Neural cell (in vitro differentiated cells): ENCODE measurements around the gene RBM34.

Experiments
- CTCF ChIP-seq: fragments of 450-650 bp; IDR thresholded peaks from 2 replicates; pipeline ENCODE4 v1.5.1; 2014; ENCODE audit warnings: antibody characterized with exemption, mild to moderate bottlenecking, moderate library complexity; ENCODE audit not compliant: poor library complexity, severe bottlenecking
- EP300 ChIP-seq: fragments of 450-650 bp; conservative IDR thresholded peaks from 2 replicates; pipeline ENCODE4 v1.6.1; 2014; ENCODE audit warnings: antibody characterized with exemption, mild to moderate bottlenecking, moderate library complexity; ENCODE audit not compliant: poor library complexity, severe bottlenecking
- EZH2 ChIP-seq: fragments of 200-600, 300-800 bp; shearing (Covaris generic), sonication (generic); IDR thresholded peaks from 2 replicates; pipeline ENCODE4 v1.6.1; 2014; ENCODE audit warnings: antibody characterized with exemption, low read length, borderline replicate concordance, mild to moderate bottlenecking; ENCODE audit not compliant: insufficient read depth, poor library complexity, severe bottlenecking
- POLR2AphosphoS5 ChIP-seq: IDR thresholded peaks from 2 replicates; pipeline ENCODE4 v1.6.1; 2012
- RAD21 ChIP-seq: fragments of 450-650 bp; conservative IDR thresholded peaks from 2 replicates; pipeline ENCODE4 v1.6.1; 2014; ENCODE audit warnings: antibody characterized with exemption, mild to moderate bottlenecking, moderate library complexity
- REST ChIP-seq: IDR thresholded peaks from 2 replicates; pipeline ENCODE4 v1.6.1; 2012; ENCODE audit warnings: borderline replicate concordance
- SMC3 ChIP-seq: fragments of 450-650 bp; conservative IDR thresholded peaks from 2 replicates; pipeline ENCODE4 v1.6.1; 2014; ENCODE audit warnings: antibody characterized with exemption, mild to moderate bottlenecking, moderate library complexity; ENCODE audit not compliant: poor library complexity

- no peak for TF ChIP-seq CTCF
- no peak for TF ChIP-seq POLR2AphosphoS5
- TF ChIP-seq EZH2, result no peak
- TF ChIP-seq REST, result no peak
- no peak for TF ChIP-seq EP300
- no peak for TF ChIP-seq RAD21
- TF ChIP-seq SMC3, result no peak
These were observed 46.1 kb upstream of the RBM34 start for GRCh38 chr1:235207209-235207565.
